ENCODE results near the gene NTRK3. TPM values are rescaled to one million over a fixed set of nuclear protein-coding genes. Genes with fewer than 3 reads are reported as not detected.

The NTRK3 gene
- total RNA-seq, 2 experiments from 2014 or later: not detected

GRCh38 chr15:88241461-88241860, 15.1 kb downstream of the NTRK3 start:
- Mint-ChIP-seq H3K27ac (no peak overlapping the region), H3K36me3 (ENCODE audit: low read depth) (no peaks in the 10 kb centered on the region), H3K9me3 (ENCODE audit: insufficient read depth) (no peaks in the 10 kb centered on the region), H3K4me3 (no peak overlapping the region), H3K4me1 (ENCODE audit: low read depth) (no peaks in the 10 kb centered on the region), H3K27me3 (ENCODE audit: low read depth) (peaks cover 9% of the 10 kb centered on the region)
- CTCF ChIA-PET: no interaction called here
- ATAC-seq: no peak
- POLR2A ChIA-PET: no interaction called here
- no peak for DNase-seq

DNA sequence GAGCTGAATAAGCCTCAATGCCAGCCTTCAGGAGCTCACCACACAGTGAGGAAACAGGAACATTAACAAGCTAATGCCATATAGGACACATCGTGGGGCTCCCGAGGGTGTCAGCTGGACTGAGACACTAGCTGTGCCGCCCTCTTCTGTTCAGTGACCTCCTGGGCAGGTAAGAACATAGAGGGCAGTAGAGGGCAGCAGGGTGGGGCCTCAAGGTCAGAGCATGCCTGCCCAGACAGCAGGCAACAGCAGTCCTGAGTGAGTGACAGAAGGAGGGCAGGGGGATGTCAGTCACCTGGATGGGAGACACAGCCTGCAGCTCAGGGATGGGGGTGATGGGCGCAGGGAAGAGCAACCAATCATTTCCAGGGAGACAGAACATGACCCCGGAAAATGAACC, 15.5 kb downstream of the NTRK3 start:
- Mint-ChIP-seq H3K4me1 (ENCODE audit: low read depth) (no peaks in the 10 kb centered on the region), H3K27ac (no peak overlapping the region), H3K9me3 (ENCODE audit: insufficient read depth) (no peaks in the 10 kb centered on the region), H3K4me3 (no peak overlapping the region), H3K27me3 (ENCODE audit: low read depth) (peaks cover 7% of the 10 kb centered on the region), H3K36me3 (ENCODE audit: low read depth) (no peaks in the 10 kb centered on the region)
- ChIA-PET POLR2A (no interaction called here), CTCF (interaction anchor here (1.5 kb wide), 1 partner anchor 33 kb away, joined by 3 read pairs; no protein-coding TSS in a partner anchor)
- ATAC-seq (no peak), DNase-seq (no peak)

- Mint-ChIP-seq H3K9me3 (ENCODE audit: insufficient read depth) (no peaks in the 10 kb centered on the region), H3K36me3 (ENCODE audit: low read depth) (no peaks in the 10 kb centered on the region), H3K27ac (no peak overlapping the region), H3K4me3 (no peak overlapping the region), H3K4me1 (ENCODE audit: low read depth) (no peaks in the 10 kb centered on the region), H3K27me3 (ENCODE audit: low read depth) (peaks cover 2% of the 10 kb centered on the region)
- POLR2A ChIA-PET: no interaction called here
- ATAC-seq (no peak), DNase-seq (no peak)
- CTCF ChIA-PET: interaction anchor here (1.5 kb wide), 1 partner anchor 34 kb away, joined by 3 read pairs; no protein-coding TSS in a partner anchor
Observed at GRCh38 chr15:88239594-88239993, 16.9 kb downstream of the NTRK3 start.

GRCh38 chr15:88238618-88239430, 17.7 kb downstream of the NTRK3 start:
- Mint-ChIP-seq H3K36me3 (ENCODE audit: low read depth) (no peaks in the 10 kb centered on the region), H3K9me3 (ENCODE audit: insufficient read depth) (no peaks in the 10 kb centered on the region), H3K4me1 (ENCODE audit: low read depth) (no peaks in the 10 kb centered on the region), H3K27ac (no peak overlapping the region), H3K27me3 (ENCODE audit: low read depth) (peaks cover 2% of the 10 kb centered on the region), H3K4me3 (no peak overlapping the region)
- DNase-seq (no peak), ATAC-seq (no peak)
- CTCF ChIA-PET: no interaction called here
- POLR2A ChIA-PET: no interaction called here

DNA sequence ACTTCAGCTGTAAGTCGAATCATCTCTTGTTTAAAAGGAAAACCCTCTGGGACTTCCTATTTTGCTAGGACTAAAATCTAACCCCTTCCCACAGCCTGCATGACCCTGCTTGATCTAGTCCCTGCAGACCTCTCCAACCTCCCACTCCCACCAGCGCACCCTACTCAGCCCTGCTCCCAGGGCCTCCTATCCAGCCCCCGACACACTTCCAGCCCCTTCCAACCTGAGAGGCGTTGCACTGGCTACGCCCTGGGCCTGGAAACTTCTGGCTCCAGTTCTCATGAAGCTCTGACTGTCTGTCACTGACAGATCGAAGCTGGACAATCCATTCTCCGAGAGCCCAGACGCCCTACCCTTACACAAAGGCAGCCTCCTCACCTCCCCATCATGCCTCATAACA, 21.8 kb downstream of the NTRK3 start:
- no peaks in the 10 kb centered on the region for H3K4me1 Mint-ChIP-seq (ENCODE audit: low read depth)
- no peaks in the 10 kb centered on the region for H3K36me3 Mint-ChIP-seq (ENCODE audit: low read depth)
- ChIA-PET POLR2A (no interaction called here), CTCF (interaction anchor here (3.3 kb wide), 1 partner anchor 11 kb away, joined by 12 read pairs; no protein-coding TSS in a partner anchor)
- no peaks in the 10 kb centered on the region for H3K9me3 Mint-ChIP-seq (ENCODE audit: insufficient read depth)
- no peak overlapping the region for H3K27ac Mint-ChIP-seq
- DNase-seq (no peak), ATAC-seq (no peak)
- peaks cover 5% of the 10 kb centered on the region for H3K27me3 Mint-ChIP-seq (ENCODE audit: low read depth)
- no peak overlapping the region for H3K4me3 Mint-ChIP-seq

DNA sequence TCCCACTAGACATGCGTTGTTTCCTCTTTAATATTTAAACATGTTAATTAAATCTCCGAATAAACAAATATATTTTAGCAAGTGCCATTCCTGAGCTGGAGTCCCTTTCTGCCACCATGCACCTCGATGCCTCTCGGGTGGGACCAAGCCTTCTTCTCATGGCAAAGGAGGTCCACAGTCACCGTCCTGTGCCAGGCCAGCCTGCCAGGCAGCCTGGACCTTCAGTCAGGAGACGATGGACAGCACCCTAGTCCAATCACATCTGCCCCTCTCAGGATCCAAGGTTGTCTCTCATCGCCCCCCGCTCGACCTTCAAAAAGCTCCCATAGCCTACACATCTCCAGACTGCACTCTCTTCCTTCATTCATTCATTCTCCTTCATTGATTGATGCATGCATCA, 22.6 kb downstream of the NTRK3 start:
- CTCF ChIA-PET: interaction anchor here (3.3 kb wide), 1 partner anchor 12 kb away, joined by 12 read pairs; no protein-coding TSS in a partner anchor
- no peaks in the 10 kb centered on the region for H3K9me3 Mint-ChIP-seq (ENCODE audit: insufficient read depth)

DNA sequence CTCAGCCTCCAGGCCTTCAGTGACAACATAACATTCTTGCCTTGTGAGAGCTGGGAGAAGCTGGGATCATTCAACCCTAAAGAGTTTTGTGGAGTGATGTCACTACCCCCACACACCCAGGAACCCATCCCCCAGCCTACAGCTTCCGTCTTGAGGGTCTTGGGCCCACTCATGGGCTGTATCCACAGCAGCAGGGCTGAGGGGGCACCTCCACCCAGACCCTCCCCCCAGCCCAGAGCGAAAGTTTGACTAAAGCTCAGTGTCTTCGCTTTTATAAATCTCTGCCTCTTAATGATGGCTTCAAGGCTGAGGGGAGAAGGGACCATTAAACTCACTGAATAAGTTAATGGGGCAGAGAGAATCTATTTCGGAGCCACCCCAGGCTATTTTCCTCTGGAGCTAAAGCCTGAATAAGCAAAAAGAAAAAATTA, 23.8 kb downstream of the NTRK3 start:
- Mint-ChIP-seq H3K4me1 (ENCODE audit: low read depth) (no peaks in the 10 kb centered on the region), H3K27ac (no peak overlapping the region), H3K36me3 (ENCODE audit: low read depth) (no peaks in the 10 kb centered on the region), H3K9me3 (ENCODE audit: insufficient read depth) (no peaks in the 10 kb centered on the region), H3K27me3 (ENCODE audit: low read depth) (peaks cover 3% of the 10 kb centered on the region), H3K4me3 (no peak overlapping the region)
- CTCF ChIA-PET: interaction anchor here (0.8 kb wide), 1 partner anchor 12 kb away, joined by 3 read pairs; no protein-coding TSS in a partner anchor
- no peak for DNase-seq
- POLR2A ChIA-PET: no interaction called here
- no peak for ATAC-seq

More for the DNA sequence above, 22.6 kb downstream of the NTRK3 start:
- H3K27me3 Mint-ChIP-seq (ENCODE audit: low read depth): peaks cover 5% of the 10 kb centered on the region
- H3K27ac Mint-ChIP-seq: no peak overlapping the region
- no peak overlapping the region for H3K4me3 Mint-ChIP-seq
- no peaks in the 10 kb centered on the region for H3K36me3 Mint-ChIP-seq (ENCODE audit: low read depth)
- POLR2A ChIA-PET: no interaction called here
- ATAC-seq (no peak), DNase-seq (no peak)
- H3K4me1 Mint-ChIP-seq (ENCODE audit: low read depth): no peaks in the 10 kb centered on the region

- Mint-ChIP-seq H3K36me3 (ENCODE audit: low read depth) (no peaks in the 10 kb centered on the region), H3K27me3 (ENCODE audit: low read depth) (peaks cover 5% of the 10 kb centered on the region), H3K4me1 (ENCODE audit: low read depth) (no peaks in the 10 kb centered on the region), H3K4me3 (no peak overlapping the region), H3K27ac (no peak overlapping the region), H3K9me3 (ENCODE audit: insufficient read depth) (no peaks in the 10 kb centered on the region)
- ChIA-PET CTCF (no interaction called here), POLR2A (no interaction called here)
- DNase-seq (no peak), ATAC-seq (no peak)
Observed at GRCh38 chr15:88231909-88232644, 24.5 kb downstream of the NTRK3 start.

- ChIA-PET POLR2A (interaction anchor here (1.1 kb wide), 1 partner anchor 15 kb away, joined by 5 read pairs; no protein-coding TSS in a partner anchor), CTCF (no interaction called here)
- DNase-seq (no peak), ATAC-seq (no peak)
- no peak overlapping the region for H3K4me3 Mint-ChIP-seq
- H3K36me3 Mint-ChIP-seq (ENCODE audit: low read depth): no peaks in the 10 kb centered on the region
- H3K27me3 Mint-ChIP-seq (ENCODE audit: low read depth): peaks cover 6% of the 10 kb centered on the region
- no peaks in the 10 kb centered on the region for H3K9me3 Mint-ChIP-seq (ENCODE audit: insufficient read depth)
- H3K27ac Mint-ChIP-seq: no peak overlapping the region
- H3K4me1 Mint-ChIP-seq (ENCODE audit: low read depth): no peaks in the 10 kb centered on the region
Observed at GRCh38 chr15:88230823-88231222, 25.7 kb downstream of the NTRK3 start.

DNA sequence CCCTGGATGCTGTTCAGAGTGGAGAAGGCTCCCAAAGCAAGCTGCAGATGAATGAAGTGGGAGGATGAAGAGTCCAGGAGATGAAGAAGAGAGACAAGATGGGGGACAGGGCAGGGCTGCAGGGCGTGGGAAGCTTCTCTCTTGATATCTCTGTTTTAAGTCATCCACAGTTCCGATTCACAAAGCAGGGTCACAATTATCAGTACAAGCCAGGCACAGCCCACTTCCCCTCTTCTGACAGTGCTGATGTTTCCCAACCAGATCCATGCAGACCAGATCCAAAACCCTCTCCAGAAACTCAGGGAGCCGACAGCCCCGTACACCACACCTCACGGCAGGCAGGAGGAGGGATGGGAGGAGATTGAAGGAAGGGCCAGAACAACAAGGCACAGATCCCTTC, 31.1 kb downstream of the NTRK3 start:
- Mint-ChIP-seq H3K27me3 (ENCODE audit: low read depth) (peaks cover 2% of the 10 kb centered on the region), H3K27ac (no peak overlapping the region), H3K36me3 (ENCODE audit: low read depth) (no peaks in the 10 kb centered on the region), H3K4me1 (ENCODE audit: low read depth) (no peaks in the 10 kb centered on the region), H3K9me3 (ENCODE audit: insufficient read depth) (no peaks in the 10 kb centered on the region), H3K4me3 (no peak overlapping the region)
- ChIA-PET POLR2A (no interaction called here), CTCF (no interaction called here)
- no peak for ATAC-seq
- DNase-seq: no peak

- ATAC-seq (no peak), DNase-seq (no peak)
- no peaks in the 10 kb centered on the region for H3K4me1 Mint-ChIP-seq (ENCODE audit: low read depth)
- CTCF ChIA-PET: no interaction called here
- H3K27ac Mint-ChIP-seq: no peak overlapping the region
- H3K27me3 Mint-ChIP-seq (ENCODE audit: low read depth): peaks cover 2% of the 10 kb centered on the region
- POLR2A ChIA-PET: no interaction called here
- H3K9me3 Mint-ChIP-seq (ENCODE audit: insufficient read depth): no peaks in the 10 kb centered on the region
- no peak overlapping the region for H3K4me3 Mint-ChIP-seq
- no peaks in the 10 kb centered on the region for H3K36me3 Mint-ChIP-seq (ENCODE audit: low read depth)
Observed at GRCh38 chr15:88223084-88223483, 33.5 kb downstream of the NTRK3 start.

DNA sequence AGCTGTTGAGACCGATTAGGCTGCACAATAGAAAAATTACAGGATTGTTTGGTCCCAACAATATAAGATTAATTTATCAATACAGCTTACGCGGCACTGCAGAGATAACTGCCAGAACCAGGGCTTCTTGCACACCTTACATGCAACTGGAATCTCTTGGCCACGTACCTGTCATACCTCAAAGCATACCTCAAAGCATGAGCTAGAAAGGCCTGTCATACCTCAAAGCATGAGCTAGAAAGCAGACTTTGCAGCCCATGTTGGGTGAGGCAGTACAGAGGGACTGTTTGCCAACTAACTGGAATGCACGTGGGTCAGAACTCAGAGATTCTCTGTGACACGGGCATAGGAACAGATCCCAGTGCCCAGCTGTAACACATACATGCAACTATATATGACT, 34.7 kb downstream of the NTRK3 start:
- no peaks in the 10 kb centered on the region for H3K36me3 Mint-ChIP-seq (ENCODE audit: low read depth)
- H3K4me1 Mint-ChIP-seq (ENCODE audit: low read depth): no peaks in the 10 kb centered on the region
- DNase-seq (no peak), ATAC-seq (no peak)
- H3K27me3 Mint-ChIP-seq (ENCODE audit: low read depth): no peaks in the 10 kb centered on the region
- POLR2A ChIA-PET: no interaction called here
- no peak overlapping the region for H3K27ac Mint-ChIP-seq
- H3K4me3 Mint-ChIP-seq: no peak overlapping the region
- H3K9me3 Mint-ChIP-seq (ENCODE audit: insufficient read depth): no peaks in the 10 kb centered on the region
- CTCF ChIA-PET: no interaction called here
